Fibroblast of villous mesenchyme (primary cell): ENCODE results near the gene L2HGDH. TPM values are rescaled to one million over a fixed set of nuclear protein-coding genes. Genes with fewer than 3 reads are reported as not detected.

Source experiments
- DNase-seq: peaks from one replicate; pipeline ENCODE4 v3.0.0-alpha.2; 2010; ENCODE audit warnings: low read depth
- H3K4me3 ChIP-seq: 2 replicates; pipeline ENCODE4 v1.5.1; 2011; ENCODE audit warnings: low read depth, mild to moderate bottlenecking, low read length
- CTCF ChIP-seq: IDR thresholded peaks from 2 replicates; pipeline ENCODE4 v1.5.1; 2012; ENCODE audit warnings: low read depth, mild to moderate bottlenecking, low read length; ENCODE audit not compliant: insufficient read depth
- total RNA-seq: library from RNA; depleted of rRNA; stranded (reverse); fragments of >200 nt; gene quantifications from 2 replicates; pipeline ENCODE4 v1.2.3, GENCODE V29; 2012

The L2HGDH gene
- total RNA-seq, 1 donor: 4.3 TPM

GRCh38 chr14:50228313-50228712 lies 83.7 kb downstream of the L2HGDH start:
- H3K4me3 ChIP-seq: no peak overlapping the region
- no peak for TF ChIP-seq CTCF
- no peak for DNase-seq

- no peak overlapping the region for H3K4me3 ChIP-seq
- DNase-seq: no peak
- TF ChIP-seq CTCF: no peak
Measured at GRCh38 chr14:50225974-50226297, 86.1 kb downstream of the L2HGDH start.

- no peak for TF ChIP-seq CTCF
- DNase-seq: peak; percentile 76
- no peak overlapping the region for H3K4me3 ChIP-seq
Measured at GRCh38 chr14:50225067-50225973, 86.7 kb downstream of the L2HGDH start.

- no peak for DNase-seq
- no peak for TF ChIP-seq CTCF
- no peak overlapping the region for H3K4me3 ChIP-seq
Measured at GRCh38 chr14:50222055-50222613, 89.9 kb downstream of the L2HGDH start.

GRCh38 chr14:50218501-50218900 lies 93.5 kb downstream of the L2HGDH start:
- H3K4me3 ChIP-seq: no peak overlapping the region
- no peak for TF ChIP-seq CTCF
- DNase-seq: peak; percentile 8

GRCh38 chr14:50215416-50215815 lies 96.6 kb downstream of the L2HGDH start:
- no peak for TF ChIP-seq CTCF
- DNase-seq: no peak
- no peak overlapping the region for H3K4me3 ChIP-seq
